ENCODE data around the gene MRTFA.
"Not testable (repeated sequence)": the region's sequence is repeated elsewhere in the genome, so short reads cannot be mapped to it uniquely, and the experiment has no call there.

MRTFA gene

DNA sequence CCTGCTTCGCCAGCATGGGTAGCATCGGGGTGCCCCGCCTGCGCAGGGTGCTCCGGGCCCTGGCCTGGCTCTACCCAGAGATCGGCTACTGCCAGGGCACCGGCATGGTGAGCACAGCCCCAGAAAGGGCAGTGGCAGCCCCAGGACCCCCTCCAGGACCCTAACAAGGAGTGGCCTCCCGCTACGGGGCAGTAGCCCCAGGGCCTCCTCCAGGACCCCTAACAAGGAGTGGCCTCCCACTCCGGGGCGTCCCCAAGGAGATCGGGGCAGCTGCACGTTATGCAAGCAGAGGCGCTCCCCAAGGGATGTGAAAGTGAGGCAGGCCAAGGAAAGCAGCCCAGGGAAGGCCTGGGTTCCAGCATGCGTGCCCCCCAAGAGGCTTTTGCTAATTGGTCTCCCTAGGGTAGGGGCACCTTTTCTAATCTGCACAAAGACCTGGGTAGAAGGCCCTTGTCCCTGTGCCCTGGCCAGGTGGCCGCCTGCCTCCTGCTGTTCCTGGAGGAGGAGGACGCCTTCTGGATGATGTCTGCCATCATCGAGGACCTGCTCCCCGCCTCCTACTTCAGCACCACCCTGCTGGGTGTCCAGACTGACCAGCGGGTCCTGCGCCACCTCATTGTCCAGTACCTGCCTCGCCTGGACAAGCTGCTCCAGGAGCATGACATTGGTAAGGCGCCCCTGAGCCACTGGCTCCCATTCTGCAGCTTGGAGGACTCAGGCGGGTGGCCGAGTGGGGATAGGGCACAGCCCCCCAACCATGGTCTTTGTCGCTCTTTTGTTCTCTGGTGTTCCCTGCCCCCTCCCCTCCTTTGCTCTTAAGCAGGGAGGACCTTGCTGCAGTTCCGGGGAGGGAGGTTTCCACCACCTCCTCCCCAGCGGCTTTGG, 231.1 kb downstream of the MRTFA start:
- DNase-seq, result no peak

DNA sequence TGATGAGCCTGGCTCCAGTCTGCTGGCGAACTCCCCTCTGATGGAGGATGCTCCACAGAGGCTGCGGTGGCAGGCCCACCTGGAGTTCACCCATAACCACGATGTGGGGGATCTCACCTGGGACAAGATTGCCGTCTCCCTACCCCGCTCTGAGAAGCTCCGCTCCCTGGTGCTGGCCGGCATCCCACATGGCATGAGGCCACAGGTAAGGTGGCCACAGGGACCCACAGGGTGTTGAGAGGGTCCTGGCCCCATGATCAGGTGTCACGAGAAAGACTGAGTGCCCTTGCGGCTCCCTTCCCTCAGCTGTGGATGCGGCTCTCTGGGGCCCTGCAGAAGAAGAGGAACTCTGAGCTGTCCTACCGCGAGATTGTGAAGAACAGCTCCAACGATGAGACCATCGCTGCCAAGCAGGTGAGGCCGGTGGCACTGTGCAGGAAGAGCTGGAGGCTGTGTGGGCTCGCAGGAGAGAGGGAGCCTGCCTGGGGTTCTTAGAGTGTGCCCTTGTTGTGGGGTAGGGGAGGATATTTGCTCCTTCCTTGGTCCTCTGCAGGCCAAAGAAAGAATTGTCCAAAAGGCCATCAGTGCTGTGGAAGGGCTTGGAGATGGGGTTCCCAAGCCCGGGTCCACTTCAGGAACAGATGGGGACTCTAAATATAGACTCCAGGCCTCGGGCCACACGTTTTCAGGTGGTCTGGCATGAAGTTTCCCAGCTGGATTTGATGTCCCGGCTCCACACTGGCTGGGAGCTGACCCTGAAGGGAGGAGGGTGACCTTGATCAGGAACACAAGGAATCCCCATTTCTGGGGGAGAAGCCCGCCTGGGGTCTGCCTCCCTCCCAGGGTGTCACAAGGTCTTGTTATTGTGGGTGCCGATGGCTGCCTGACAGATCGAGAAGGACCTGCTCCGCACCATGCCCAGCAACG, 232.0 kb downstream of the MRTFA start:
- DNase-seq, result no peak

DNA sequence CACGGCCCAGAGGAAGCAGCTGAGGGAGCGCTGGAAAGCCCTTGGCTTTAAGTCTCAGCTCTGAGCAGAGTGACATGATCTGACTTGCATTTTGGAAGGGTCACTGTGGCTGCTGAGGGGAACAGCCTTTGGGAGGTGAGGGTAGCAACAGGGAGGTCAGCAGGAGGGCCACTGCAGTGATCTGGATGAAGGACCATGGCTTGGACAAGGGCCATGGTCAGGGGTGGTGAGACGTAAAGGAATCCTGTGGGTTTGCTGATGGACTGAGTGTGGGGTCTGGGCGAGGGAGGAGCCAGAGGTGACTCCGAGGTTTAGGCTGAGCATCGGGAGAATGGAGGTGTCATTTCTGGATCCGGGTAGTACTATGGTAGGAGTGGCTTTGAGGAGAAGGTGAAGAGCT, 232.9 kb downstream of the MRTFA start:
- DNase-seq, result no peak

- DNase-seq, result no peak
These were observed 233.4 kb downstream of the MRTFA start for GRCh38 chr22:40403141-40403540.

GRCh38 chr22:40401981-40402406, 234.5 kb downstream of the MRTFA start:
- no peak for DNase-seq

- DNase-seq, result no peak
These were observed 235.0 kb downstream of the MRTFA start for GRCh38 chr22:40401532-40401931.

- no peak for DNase-seq
These were observed 236.4 kb downstream of the MRTFA start for GRCh38 chr22:40400159-40400558.

DNA sequence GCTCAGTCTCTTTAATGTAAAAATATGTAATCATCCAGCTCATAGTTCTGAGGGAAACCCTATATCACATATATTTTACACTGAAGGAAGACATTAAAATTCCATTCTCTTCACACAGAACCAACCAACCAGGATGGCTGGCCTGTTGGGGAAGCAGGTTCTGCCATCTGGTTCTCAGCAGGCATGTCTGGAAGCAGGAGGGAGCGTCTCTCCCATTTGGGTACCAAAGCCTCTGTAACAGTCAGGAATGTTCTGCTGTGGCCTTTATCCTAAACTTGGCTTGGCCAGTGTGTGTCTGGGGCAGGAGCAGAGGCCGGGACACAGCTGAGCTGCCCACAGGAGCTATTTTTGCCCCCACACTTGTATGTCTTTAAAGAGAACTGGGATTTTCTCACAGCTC, 236.9 kb downstream of the MRTFA start:
- no peak for DNase-seq

- DNase-seq, result no peak
These were observed 239.1 kb downstream of the MRTFA start for GRCh38 chr22:40397396-40397795.

- DNase-seq, result no peak
These were observed 239.6 kb downstream of the MRTFA start for GRCh38 chr22:40396882-40397281.

DNA sequence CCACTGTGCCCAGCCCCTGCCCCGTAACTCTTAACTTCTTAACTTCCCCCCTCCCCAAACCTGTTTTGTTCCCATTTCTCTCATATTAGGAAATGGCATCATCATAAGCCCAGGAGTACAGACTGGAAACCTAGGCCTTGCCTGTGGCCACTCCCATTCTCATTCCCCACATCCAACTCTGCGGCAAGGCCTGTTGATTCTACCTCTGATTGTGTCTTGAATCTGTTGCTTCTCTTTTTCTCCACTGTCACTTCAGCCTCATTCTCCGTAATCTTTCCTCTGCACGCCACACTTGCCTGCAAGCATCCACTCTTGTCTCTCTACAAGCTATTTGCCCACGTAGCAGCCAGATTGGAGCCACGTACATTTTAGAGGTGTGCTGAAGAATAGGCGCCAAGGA, 240.9 kb downstream of the MRTFA start:
- no peak for DNase-seq

GRCh38 chr22:40394607-40395006, 241.9 kb downstream of the MRTFA start:
- DNase-seq, result no peak

GRCh38 chr22:40392618-40393017, 243.9 kb downstream of the MRTFA start:
- no peak for DNase-seq

DNA sequence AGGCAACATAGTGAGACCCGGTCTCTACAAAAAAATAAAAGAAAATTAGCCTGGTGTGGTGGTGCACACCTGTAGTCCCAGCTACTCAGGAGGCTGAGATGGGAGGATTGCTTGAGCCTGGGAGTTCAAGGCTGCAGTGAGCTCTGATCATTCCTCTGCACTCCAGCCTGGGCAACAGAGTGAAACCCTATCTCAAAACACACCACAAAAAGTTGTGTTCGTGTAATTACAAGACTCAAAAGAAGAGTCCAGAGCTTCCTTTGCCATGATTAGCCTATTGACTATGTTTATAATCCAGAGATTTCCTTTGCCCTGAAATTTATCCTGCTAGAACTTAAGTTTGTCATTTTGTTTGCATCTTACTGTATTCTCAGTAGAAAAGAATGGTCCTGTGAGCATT, 245.1 kb downstream of the MRTFA start:
- no peak for DNase-seq

GRCh38 chr22:40388231-40388630, 248.3 kb downstream of the MRTFA start:
- no peak for DNase-seq

GRCh38 chr22:40387746-40388145, 248.8 kb downstream of the MRTFA start:
- no peak for DNase-seq

GRCh38 chr22:40385036-40385782, 251.3 kb downstream of the MRTFA start:
- DNase-seq, result no peak

- no peak for DNase-seq
These were observed 252.6 kb downstream of the MRTFA start for GRCh38 chr22:40383905-40384304.

GRCh38 chr22:40381461-40381860, 255.1 kb downstream of the MRTFA start:
- no peak for DNase-seq

GRCh38 chr22:40378448-40378847, 258.1 kb downstream of the MRTFA start:
- DNase-seq, result not testable (repeated sequence)

DNA sequence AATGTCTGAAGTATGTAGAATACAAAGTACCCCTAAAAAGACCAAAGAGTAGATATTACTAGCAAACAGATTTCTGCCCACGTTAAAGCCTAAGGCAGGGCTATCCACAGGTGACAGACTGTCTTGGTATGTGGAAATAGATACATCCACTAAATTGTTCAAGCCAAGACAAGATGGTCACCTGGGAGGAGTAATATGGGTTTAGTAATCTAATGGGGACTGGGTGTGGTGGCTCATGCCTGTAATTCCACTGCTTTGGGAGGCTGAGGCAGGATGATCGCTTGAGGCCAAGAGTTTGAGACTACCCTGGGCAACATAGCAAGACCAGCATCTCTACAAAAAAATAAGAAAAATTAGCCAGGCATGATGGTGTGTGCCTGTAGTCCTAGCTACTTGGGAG, 258.6 kb downstream of the MRTFA start:
- DNase-seq, result no peak

GRCh38 chr22:40376149-40376548, 260.4 kb downstream of the MRTFA start:
- no peak for DNase-seq

DNA sequence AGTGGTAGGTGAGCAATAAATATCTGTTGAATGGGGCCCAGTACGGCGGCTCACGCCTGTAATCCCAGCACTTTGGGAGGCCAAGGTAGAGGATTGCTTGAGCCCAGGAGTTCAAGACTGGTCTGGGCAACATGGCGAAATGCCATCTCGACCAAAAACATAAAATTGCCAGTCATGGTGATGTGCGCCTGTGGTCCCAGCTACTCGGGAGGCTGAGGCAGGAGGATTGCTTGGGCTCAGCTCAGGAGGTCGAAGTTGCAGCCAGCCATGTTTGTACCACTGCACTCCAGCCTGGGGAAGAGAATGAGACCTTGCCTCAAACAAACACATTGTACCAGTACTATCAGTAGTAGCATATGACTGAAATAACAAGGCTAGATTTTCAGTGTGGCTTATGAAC, 262.0 kb downstream of the MRTFA start:
- DNase-seq, result no peak

All from activated naive CD4-positive, alpha-beta T cell treated with anti-CD3 and anti-CD28 coated beads, Interleukin-2, amount 50 U/mL, for 16 hours (primary cell).